Measurements from ENCODE around the gene ALDH4A1.
"Not testable (repeated sequence)": the region's sequence is repeated elsewhere in the genome, so short reads cannot be mapped to it uniquely, and the experiment has no call there.

Gene ALDH4A1

DNA sequence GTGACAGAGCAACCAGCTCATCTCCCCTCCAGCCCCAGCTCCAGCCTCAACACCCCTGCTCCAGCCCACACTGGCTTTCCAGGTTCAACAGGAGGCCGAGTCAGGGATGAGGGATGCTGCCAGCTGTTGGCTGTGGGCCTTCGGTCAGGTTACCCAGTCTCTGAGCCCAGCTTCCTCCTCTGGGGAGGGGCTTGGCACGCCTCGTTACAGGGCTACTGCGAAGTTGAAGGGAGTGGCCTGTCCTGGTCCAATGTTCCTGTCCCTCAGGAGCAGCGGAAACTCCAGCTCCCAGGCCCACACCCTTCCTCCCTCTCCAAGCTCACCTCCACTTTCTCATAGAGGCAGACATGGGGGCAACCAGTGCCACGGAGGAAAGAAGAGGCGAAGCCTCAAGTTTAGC is 27.8 kb downstream of the ALDH4A1 start:
- DNase-seq, result no peak

DNA sequence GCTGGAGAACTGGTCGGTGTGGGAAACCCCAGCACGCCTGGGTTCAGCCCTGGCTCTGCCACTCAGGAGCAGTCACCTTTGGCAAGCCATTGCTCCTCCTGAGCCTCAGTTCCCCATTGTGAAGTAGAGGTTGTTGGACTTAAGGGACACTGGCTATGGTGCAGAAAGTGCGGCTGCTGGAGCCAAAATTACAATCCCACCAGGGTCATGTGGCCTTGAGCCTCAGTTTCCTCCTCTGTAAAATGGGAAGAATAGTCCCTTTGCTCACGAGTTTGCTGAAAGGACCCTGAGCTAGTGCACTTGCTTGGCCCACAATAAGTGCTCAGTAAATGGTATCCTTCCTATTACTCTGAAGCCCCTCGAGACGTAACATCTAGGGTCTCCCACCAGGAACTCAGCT is 28.3 kb downstream of the ALDH4A1 start:
- no peak for DNase-seq

DNA sequence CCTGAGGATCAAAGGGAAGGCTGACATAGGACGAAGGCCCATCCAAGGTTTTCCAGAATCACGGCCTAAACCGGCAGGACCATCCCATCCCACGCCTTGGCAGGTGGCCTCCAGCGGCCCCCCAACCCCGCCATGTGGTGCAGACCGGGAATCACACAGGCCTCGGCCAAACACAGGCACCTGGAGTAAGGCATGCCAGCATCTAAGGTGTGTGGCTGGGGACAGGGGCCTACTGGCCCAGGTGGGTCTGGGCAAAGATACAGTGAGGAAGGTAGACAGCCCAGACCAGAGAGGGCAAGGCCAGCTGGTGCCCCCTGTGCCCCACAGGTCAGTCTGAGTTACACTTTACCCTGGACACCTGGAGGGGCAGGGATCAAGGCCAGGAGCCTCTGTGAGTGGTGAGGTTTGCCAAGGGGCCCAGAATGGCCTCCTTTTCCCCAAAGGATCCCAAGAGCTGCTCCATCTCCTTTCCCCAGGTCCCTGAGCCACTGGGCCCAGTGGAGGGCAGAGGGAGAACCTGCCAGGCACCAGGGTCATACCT is 30.2 kb downstream of the ALDH4A1 start:
- no peak for DNase-seq

DNA sequence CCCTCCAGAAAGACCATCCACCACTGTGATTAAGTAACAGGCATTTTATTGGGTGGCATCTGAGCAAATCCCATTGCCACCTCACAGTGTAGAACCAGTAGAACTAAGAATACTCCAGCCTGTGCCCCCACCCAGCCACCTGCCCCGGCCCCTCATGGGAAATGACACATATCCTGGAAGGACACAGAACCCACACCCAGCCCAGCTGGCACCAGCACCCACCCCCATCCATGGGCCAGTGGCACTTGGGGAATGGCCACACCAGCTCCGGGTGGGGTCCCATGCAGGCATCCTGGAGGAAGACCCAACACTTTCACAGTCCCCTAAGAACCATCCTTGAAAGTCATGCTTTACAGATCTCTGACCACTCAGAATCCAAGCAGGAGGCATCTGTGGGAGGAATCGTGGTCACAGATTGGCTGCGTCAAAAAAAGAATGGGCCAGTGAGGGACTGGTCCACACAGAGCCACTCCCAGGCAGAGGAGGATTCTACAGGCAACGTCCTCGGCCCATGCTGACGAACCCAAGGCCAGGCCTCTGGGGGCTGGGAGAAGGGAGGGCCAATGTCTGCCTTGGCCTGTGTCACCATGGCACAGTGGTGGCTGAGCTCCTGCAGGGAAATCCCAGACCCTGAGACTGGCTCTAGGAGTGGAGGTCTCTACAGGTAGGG is 30.8 kb downstream of the ALDH4A1 start:
- no peak for DNase-seq

DNA sequence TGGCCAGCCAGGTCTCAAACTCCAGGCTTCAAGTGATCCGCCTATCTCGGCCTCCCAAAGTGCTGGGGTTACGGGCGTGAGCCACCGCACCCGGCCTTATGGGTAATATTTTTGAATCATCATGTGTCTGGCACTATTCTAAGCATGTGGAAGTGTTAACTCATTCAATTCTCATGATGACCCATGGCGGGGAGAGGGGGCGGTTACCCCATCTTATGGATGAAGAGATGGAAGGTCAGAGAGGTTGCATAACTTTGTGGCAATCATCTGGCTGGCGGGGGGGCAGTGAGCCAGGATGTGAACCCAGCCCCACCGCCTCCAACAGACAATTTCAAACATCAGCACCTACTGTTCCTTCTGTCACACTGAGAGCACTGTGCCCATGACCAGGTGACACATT is 31.4 kb downstream of the ALDH4A1 start:
- DNase-seq, result no peak

DNA sequence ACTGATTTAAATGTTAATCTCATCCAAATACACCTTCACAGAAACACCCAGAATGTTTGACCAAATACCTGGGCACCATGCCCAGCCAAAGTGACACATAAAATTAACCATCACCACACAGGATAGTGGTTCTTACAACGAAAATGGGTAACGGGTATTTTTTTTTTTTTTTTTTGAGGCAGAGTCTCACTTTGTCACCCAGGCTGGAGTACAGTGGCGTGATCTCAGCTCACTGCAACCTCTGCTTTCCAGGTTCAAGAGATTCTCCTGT is 31.8 kb downstream of the ALDH4A1 start:
- DNase-seq, result not testable (repeated sequence)

DNA sequence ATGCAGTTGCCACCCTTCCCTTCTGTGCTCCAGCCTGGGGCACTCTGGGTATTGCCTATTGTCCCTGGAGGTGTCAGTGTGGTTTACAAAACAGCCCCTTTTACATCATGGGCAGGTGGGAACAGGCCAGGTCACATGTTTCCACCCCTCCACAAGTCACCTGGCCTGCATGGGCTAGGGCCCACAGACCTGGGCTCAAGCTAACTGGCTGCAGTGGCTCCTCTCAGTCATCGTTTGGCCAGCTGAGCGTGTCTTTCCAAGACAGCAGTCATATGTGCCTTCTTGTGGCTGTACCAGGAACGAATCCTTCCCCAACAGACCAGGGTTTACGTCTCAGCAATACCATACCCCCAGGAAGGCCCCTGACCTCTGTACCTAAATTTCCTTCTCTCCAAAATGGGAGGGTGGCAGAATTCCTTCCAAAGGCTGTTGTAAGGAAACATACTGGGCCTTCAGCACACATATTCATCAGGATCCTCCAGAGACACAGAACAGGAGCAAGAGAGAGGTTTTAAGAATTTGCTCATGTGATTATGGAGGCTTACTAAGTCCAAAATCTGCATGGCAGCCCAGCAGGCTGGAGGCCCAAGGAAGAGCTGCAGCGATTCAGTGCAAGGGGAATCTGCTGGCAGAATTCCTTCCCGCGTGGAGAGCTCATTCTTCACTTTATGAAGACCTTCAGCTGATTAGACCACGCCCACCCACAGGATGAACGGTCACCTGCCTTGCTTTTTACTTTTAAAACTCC is 32.3 kb downstream of the ALDH4A1 start:
- DNase-seq, result no peak

DNA sequence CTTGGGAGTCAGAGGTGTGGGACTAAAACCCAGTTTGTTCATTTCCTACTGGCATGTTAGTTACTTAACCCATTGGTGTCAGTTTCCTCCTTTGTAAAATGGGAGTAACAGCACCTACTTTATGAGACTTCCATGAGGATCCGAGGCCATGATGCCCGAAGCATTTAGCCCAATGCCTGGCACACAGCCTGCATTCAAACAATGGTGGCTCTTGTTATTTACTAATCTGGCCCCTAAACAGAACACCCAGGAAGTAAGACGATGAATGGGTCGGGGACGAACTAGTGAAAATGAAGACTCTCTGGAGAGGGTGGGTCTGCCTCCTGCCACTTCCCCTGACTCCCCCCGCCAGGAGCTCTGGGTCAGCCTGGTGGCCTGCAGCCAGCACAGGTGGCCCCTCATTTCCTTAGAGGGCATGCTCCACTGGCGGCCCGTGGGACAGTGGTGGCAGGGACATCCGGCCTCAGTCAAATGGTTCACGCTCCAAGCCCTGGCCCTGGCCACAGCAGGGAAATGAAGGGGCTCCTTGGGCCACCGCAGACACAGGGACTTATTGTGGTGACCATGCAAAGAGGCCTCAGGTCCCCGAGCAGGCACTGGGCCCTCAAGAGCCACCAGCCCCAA is 33.4 kb downstream of the ALDH4A1 start:
- no peak for DNase-seq

DNA sequence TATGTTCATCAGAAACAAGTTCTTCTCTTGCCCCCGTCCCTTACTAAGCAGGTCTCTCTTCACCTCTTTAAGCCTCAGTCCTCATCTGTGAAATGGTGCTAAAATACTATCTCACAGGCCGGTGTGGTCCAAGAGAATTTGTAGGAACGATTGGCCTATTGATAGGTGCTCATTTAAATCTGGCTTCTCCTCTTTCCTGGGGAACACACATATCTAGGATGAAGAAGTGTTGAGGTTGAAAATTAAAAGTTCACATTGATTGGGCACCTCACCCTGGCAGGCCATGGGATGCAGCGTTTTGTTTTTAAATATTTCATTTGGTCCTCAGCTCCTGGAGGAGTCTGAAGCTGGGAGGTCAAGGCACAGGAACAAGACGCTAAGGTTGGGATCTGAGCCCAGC is 34.0 kb downstream of the ALDH4A1 start:
- DNase-seq, result no peak

DNA sequence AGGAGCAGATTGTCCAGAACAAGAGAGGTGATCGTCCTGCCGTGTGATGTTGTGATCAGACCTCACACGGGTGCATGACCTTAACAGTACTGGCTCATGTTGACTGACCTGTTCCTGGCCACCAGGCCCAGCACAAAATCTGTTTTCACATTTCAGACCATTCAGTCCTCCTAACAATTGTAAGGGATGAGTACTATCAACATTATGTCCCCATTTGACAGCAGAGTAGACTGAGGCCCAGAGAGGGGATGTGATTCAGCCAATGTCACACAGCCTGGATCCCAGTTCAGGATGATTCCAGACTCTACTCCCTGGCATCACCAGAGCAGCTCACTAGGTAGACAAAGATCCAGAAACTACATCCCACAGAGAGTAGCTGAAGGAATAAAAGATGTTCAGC is 35.5 kb downstream of the ALDH4A1 start:
- no peak for DNase-seq

DNA sequence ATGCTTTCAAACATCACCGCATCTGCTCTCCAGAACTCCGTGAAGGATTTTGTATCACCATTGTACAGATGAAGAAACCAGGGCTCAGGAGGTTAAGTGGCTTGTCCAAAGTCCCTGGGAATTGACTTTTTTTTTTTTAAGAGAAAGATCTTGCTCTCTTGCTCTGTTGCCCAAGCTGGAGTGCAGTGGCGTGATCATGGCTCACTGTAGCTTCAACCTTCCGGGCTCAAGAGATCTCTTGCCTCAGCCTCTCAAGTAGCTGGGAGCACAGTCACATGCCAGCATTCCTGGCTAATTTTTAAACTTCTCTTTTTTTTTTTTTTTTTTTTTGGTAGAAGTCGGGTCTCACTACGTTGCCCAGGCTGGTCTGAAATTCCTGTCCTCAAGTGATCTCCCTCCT is 36.0 kb downstream of the ALDH4A1 start:
- DNase-seq, result no peak

DNA sequence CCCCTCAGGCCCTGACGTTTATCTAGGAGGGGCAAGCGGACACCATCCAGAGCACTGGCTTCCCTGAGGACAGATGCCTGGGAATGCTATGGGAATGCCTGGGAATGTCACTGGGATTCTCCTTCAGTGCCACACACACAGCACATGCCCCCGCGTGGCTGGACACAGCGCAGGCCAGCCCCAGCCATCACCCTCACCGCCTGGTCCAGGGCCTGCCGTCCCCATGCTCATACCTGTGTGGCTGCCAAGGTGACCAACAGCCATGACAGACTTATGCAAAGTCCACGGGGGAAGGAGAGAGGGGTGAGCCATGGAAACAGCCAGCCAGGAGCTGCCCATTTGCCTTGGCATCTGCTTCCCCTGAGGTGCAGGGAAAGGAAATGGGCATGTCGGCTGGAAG is 37.2 kb downstream of the ALDH4A1 start:
- DNase-seq, result no peak

DNA sequence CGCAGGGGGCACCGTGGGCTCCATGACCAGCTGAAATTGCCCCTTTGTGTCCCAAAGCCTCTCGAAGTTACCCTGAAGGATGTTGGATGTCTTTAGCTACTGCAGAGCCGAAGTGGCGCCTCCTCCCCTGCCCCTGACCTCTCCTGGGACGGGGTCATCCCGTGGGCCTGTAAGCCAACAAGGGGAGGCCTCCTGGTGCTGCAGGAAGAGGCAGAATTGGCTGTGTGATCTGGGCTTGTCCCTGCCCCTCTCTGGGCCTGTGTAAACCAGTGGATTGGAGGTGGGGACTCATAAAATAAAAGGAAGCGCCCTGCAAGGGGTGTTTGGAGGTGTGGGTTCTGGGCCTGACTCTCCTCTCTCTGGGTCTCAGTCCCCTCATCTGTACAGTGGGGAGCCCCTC is 40.8 kb downstream of the ALDH4A1 start:
- no peak for DNase-seq

DNA sequence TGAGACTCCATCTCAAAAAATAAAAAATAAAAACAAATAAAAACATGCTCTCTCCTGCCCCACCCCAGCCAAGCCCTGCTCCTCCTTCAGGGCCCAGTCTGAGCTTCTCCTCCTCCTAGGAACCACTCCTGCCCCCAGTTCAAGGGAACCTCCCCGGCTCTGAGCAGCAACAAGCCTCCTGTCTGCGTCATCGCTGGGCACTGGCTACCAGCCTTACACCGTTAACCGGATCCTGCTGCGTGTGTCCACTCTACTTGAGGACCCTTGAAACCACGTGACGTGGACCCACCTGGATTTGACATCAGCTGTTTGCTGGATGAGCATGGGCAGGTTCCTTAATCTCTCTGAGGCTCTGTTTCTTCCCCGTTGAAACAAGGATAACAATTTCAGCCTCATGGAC is 41.3 kb downstream of the ALDH4A1 start:
- no peak for DNase-seq

DNA sequence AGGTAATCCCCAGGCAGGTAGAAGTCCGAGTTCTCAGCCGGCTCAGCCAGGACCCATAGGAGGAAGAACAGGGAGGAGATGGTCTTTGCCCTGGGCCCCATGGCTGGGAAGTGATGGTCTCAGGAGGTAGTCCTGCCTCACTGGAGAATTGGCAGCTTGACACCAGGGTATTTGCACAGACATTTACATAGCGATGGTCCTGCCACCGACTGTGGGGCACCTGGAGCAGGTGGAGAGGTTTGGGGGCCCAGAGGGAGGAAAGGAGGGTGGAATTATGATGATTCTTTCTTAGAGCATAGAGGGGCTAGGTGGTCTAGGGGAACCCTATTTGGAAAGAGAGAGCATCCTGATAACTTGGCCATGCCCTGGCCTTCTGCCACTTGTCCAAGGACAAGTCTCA is 42.8 kb downstream of the ALDH4A1 start, which contains the start of gene TAS1R2:
TSS of gene TAS1R2 (minus strand) at position 101 of the 400 bp plus-strand sequence. CDS start at position 101, 0 bp downstream.
- no peak for DNase-seq

DNA sequence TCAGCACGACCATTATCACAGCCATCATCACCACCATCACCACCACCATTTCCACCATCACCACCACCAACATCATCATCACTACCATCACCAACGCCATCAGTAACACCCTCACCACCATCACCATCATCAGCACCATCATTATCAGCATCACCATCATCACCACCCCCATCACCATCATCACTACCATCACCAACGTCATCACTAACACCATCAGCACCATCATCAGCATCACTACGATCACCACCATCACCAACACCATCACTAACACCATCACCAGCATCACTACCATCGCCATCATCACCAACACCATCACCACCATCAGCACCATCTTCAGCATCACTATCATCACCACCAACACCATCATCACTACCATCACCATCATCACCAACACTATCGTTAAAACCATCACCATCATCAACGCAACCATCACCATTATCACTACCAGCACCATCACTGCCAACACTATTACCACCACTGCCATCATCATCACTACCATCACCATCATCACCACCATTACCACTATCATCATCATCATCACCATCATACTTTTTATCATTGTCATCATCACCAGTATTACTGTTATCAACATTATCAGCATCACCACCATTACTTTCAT is 44.2 kb downstream of the ALDH4A1 start:
- DNase-seq, result no peak

DNA sequence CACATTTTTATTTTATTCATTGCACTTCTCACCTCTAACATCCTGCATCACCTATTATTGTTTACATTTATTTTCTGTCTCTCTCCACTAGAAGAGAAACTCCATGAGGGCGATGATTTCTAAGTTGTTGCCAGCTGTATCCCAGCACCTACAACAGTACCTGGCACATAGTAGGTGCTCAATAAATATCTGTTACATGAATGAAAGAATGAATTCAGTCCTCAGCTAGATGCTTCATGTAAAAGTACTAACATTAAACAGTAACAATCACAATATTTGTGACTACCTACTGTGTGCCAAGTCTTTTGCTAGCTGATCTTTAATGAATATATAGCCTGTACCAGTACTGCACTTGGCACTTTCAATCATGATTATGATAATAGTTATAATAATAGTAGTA is 45.9 kb downstream of the ALDH4A1 start:
- no peak for DNase-seq

DNA sequence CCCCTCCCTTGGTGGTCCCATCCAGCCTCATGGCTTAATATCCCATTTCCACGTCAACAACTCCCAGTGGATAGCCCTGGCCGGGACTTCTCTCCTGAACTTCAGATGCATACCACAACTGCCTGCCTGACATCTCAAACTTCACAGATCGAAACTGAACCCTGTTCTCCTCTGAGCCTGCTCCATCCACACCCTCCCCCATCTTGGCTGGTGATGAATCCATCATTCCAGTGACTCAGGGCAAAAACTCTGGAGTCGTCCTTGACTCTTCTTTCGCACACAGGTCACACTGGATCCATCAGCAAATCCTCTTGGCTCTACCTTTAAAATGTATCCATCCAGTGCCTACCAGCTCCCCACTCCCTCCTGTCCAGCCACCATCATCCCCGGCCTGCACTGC is 46.8 kb downstream of the ALDH4A1 start:
- DNase-seq, result no peak

DNA sequence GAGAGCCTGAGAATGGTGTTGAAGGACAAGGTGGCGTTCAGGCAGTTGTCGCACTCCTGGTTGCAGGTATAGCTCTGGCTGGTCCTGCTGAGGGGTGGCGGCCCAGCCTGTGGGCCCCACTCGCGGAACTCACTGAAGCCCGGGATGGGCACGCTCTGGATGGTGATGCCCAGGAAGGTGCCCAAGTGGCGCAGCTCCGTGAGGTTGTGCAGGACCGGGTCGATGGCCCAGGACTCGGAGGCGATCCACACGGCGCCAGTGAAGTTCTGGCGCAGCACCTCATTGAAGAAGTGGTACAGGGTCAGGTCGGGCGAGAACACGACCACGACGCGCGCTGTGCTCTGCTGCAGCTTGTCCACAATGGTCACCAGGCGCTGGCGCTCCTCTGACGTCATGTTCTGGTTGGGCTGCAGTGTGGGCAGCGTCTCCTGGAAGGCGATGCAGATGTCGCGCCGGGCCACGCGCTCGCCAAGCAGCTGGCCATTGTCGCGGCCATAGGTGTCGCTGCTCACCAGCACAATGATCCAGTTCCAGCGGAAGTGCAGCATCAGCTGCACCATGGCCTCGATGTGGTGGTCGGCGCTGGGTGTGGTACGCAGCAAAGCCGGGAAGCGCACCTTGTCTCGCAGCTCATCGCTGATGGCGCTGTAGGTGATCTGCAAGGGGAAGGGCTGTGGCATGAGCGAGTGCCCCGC is 47.9 kb downstream of the ALDH4A1 start:
- no peak for DNase-seq

DNA sequence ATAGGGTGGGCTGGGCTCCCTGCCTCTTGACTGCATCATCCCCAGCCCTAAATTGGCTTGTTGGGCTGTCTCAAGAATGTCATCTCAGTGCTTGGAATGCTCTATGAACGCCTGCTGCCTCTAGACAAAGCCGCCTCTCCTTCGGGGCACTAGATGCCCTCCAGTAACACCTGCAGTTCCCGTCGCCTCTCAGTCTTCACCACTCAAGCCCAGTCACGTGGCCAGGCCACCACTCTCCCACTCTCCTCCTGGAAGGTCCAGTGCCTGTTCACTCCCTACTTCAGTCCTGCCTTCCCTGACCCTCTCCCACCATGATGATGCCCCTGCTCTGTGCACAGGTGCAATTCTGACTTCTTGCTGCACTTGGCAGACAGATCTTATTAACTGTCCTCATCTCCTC is 49.9 kb downstream of the ALDH4A1 start:
- no peak for DNase-seq

DNA sequence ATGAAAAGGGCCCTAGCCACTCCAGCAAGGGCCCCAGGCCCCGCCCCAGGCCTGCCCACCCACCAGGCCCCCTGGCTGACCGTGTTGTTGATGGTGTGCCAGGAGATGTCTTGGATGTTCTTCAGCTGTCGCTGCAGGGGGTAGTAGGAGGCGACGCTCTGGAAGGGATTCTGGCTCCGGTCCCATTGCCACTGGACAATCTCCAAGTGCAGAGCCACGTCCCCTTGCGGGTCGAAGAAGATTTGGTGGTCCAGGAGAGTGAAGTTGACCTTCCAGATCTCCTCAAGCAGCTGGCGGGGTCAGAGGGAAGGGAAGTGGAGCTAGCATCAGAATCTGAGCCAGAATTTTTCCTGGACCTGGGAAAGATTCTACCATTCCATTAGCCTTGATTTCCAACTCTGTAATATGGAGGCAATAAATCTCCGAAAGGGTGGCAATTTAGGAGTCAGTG is 53.1 kb downstream of the ALDH4A1 start:
- no peak for DNase-seq

DNA sequence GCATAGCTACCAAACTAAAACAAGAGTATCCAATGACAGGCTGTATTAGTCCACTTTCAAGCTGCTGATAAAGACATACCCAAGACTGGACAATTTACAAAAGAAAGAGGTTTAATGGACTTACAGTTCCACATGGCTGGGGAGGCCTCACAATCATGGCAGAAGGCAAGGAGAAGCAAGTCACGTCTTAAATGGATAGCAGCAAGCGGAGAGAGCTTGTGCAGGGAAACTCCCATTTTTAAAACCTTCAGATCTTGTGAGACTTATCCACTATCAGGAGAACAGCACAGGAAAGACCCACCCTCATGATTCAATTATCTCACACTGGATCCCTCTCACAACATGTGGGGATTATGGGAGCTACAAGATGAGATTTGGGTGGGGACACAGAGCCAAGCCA is 54.6 kb downstream of the ALDH4A1 start:
- DNase-seq, result not testable (repeated sequence)

DNA sequence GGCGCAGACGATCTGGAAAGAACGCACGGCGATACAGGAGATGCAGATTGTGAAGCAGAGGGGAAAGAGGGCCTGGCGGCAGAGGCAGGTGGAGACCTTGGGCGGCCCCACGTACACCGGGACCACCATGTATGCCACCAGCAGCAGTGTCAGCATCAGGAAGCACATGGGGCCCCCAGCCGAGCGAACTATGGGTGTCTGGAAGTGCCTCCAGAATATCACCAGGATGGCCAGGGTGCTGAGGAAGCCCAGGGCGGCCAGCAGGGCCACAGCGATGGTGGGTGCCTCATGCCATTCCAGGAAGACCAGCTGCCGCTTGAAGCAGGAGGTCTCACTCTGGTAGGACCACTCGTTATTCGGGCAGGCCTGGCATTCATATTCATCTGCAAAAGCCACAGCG is 62.2 kb downstream of the ALDH4A1 start:
- no peak for DNase-seq

Data from NCI-H1048 (cell line).